SH-SY5Y (cell line): ENCODE results near the gene WWOX.

Experiments
- GATA2 ChIP-seq: IDR thresholded peaks from 2 replicates; pipeline ENCODE4 v1.6.1; 2011; ENCODE audit warnings: mild to moderate bottlenecking, low read depth, low read length
- GATA3 ChIP-seq: IDR thresholded peaks from 2 replicates; pipeline ENCODE4 v1.6.1; 2011; ENCODE audit warnings: low read depth, mild to moderate bottlenecking, low read length, moderate library complexity

- TF ChIP-seq GATA2 (no peak), GATA3 (no peak)
These were observed 876.8 kb downstream of the WWOX start for GRCh38 chr16:78976212-78976611.
